ENCODE results near the gene CYP3A7.
"Not testable (repeated sequence)": the region's sequence is repeated elsewhere in the genome, so short reads cannot be mapped to it uniquely, and the experiment has no call there.

Gene CYP3A7

GRCh38 chr7:99699946-99700345 lies 35.0 kb downstream of the CYP3A7 start:
- DNase-seq (ENCODE audit: low read depth) = no peak

- not testable (repeated sequence) for DNase-seq (ENCODE audit: low read depth)
Measured at GRCh38 chr7:99698867-99699730, 35.9 kb downstream of the CYP3A7 start.

GRCh38 chr7:99694912-99695304 lies 40.1 kb downstream of the CYP3A7 start:
- no peak for DNase-seq (ENCODE audit: low read depth)

GRCh38 chr7:99694201-99694911 lies 40.6 kb downstream of the CYP3A7 start:
- DNase-seq (ENCODE audit: low read depth) = no peak

GRCh38 chr7:99693427-99694200 lies 41.4 kb downstream of the CYP3A7 start:
- DNase-seq (ENCODE audit: low read depth) = no peak

- no peak for DNase-seq (ENCODE audit: low read depth)
Measured at GRCh38 chr7:99693100-99693426, 41.9 kb downstream of the CYP3A7 start.

GRCh38 chr7:99692563-99692962 lies 42.4 kb downstream of the CYP3A7 start:
- not testable (repeated sequence) for DNase-seq (ENCODE audit: low read depth)

- not testable (repeated sequence) for DNase-seq (ENCODE audit: low read depth)
Measured at GRCh38 chr7:99691658-99692057, 43.3 kb downstream of the CYP3A7 start.

- not testable (repeated sequence) for DNase-seq (ENCODE audit: low read depth)
Measured at GRCh38 chr7:99690918-99691317, 44.1 kb downstream of the CYP3A7 start.

GRCh38 chr7:99685871-99686608 lies 49.0 kb downstream of the CYP3A7 start:
- not testable (repeated sequence) for DNase-seq (ENCODE audit: low read depth)

- no peak for DNase-seq (ENCODE audit: low read depth)
Measured at GRCh38 chr7:99685129-99685758, 49.8 kb downstream of the CYP3A7 start.

GRCh38 chr7:99679400-99680191 lies 55.4 kb downstream of the CYP3A7 start, which contains the start of gene CYP3A5:
CYP3A5 (minus strand) TSS chr7:99679996; CDS start chr7:99679896, 100 bp downstream.
- DNase-seq (ENCODE audit: low read depth) = no peak

- DNase-seq (ENCODE audit: low read depth) = no peak
Measured at GRCh38 chr7:99679032-99679399, 56.0 kb downstream of the CYP3A7 start.

- no peak for DNase-seq (ENCODE audit: low read depth)
Measured at GRCh38 chr7:99677648-99678045, 57.3 kb downstream of the CYP3A7 start.

GRCh38 chr7:99677013-99677647 lies 57.9 kb downstream of the CYP3A7 start:
- no peak for DNase-seq (ENCODE audit: low read depth)

- DNase-seq (ENCODE audit: low read depth) = no peak
Measured at GRCh38 chr7:99674995-99675742, 59.8 kb downstream of the CYP3A7 start.

- no peak for DNase-seq (ENCODE audit: low read depth)
Measured at GRCh38 chr7:99672573-99672972, 62.4 kb downstream of the CYP3A7 start.

- no peak for DNase-seq (ENCODE audit: low read depth)
Measured at GRCh38 chr7:99669782-99670181, 65.2 kb downstream of the CYP3A7 start.

- DNase-seq (ENCODE audit: low read depth) = no peak
Measured at GRCh38 chr7:99668541-99668940, 66.5 kb downstream of the CYP3A7 start.
